Karpas-422 (cell line): ENCODE data around the gene LZTR1. TPM values are rescaled to one million over a fixed set of nuclear protein-coding genes. Genes with fewer than 3 reads are reported as not detected.
"Not testable (repeated sequence)": the region's sequence is repeated elsewhere in the genome, so short reads cannot be mapped to it uniquely, and the experiment has no call there.

Source experiments
- DNase-seq: peaks from one replicate; pipeline ENCODE4 v3.0.0-alpha.2; 2015
- H2AFZ ChIP-seq: fragments of 200-600 bp; sonication (generic); 2 replicates; pipeline ENCODE4 v1.6.1; 2014; ENCODE audit warnings: antibody characterized with exemption, low read length, mixed read lengths
- H3K27ac ChIP-seq: fragments of 200-600 bp; sonication (generic); 2 replicates; pipeline ENCODE4 v1.5.1; 2014; ENCODE audit warnings: mild to moderate bottlenecking, low read length, moderate library complexity
- H3K27me3 ChIP-seq: fragments of 200-600 bp; sonication (generic); 2 replicates; pipeline ENCODE4 v1.6.1; 2014; ENCODE audit warnings: low read length, mixed read lengths
- H3K36me3 ChIP-seq: fragments of 200-600 bp; sonication (generic); 2 replicates; pipeline ENCODE4 v1.6.1; 2014; ENCODE audit warnings: low read length, mixed read lengths; ENCODE audit not compliant: insufficient read depth
- H3K4me1 ChIP-seq: fragments of 200-600 bp; sonication (generic); 2 replicates; pipeline ENCODE4 v1.6.1; 2014; ENCODE audit warnings: mild to moderate bottlenecking, low read length, mixed read lengths
- H3K4me2 ChIP-seq: fragments of 200-600 bp; sonication (generic); 2 replicates; pipeline ENCODE4 v1.6.1; 2014; ENCODE audit warnings: low read length, low read depth, mild to moderate bottlenecking; ENCODE audit not compliant: poor library complexity, severe bottlenecking
- H3K4me3 ChIP-seq: fragments of 200-600 bp; sonication (generic); 2 replicates; pipeline ENCODE4 v1.5.1; 2014; ENCODE audit warnings: mild to moderate bottlenecking, antibody characterized with exemption, low read length, mixed read lengths
- H3K79me2 ChIP-seq: fragments of 200-600 bp; sonication (generic); 2 replicates; pipeline ENCODE4 v1.6.1; 2014; ENCODE audit warnings: mild to moderate bottlenecking, low read length, mixed read lengths
- H3K9ac ChIP-seq: fragments of 200-600 bp; sonication (generic); 2 replicates; pipeline ENCODE4 v1.6.0; 2014; ENCODE audit warnings: low read length
- H3K9me2 ChIP-seq: fragments of 200-600 bp; sonication (generic), shearing (Covaris generic); replicated peaks from 2 replicates; pipeline ENCODE4 v1.6.0; 2014; ENCODE audit warnings: mild to moderate bottlenecking, low read length, moderate library complexity; ENCODE audit not compliant: insufficient read depth
- H3K9me3 ChIP-seq: fragments of 300-700, 200-600 bp; sonication (generic); 2 replicates; pipeline ENCODE4 v1.6.1; 2014; ENCODE audit warnings: low read length, mixed read lengths
- H4K20me1 ChIP-seq: fragments of 200-600 bp; sonication (generic); 2 replicates; pipeline ENCODE4 v1.6.1; 2014; ENCODE audit warnings: mild to moderate bottlenecking, antibody characterized with exemption, low read length, low read depth; ENCODE audit not compliant: insufficient read depth
- total RNA-seq: library from RNA; depleted of rRNA; stranded (reverse); fragments of >200 nt; shearing (Covaris generic); gene quantifications from 2 replicates; pipeline ENCODE4 v1.2.3, GENCODE V29; 2014; ENCODE audit warnings: low replicate concordance

LZTR1 gene
- total RNA-seq, 1 experiment from 2014 or later = 22.4 TPM

- H3K9me2 ChIP-seq = no peaks in the 10 kb centered on the region
- H3K27ac ChIP-seq = no peak overlapping the region
- no peaks in the 10 kb centered on the region for H3K27me3 ChIP-seq
- H3K4me1 ChIP-seq = peaks cover 11% of the 10 kb centered on the region
- H3K9me3 ChIP-seq = no peaks in the 10 kb centered on the region
- H3K9ac ChIP-seq = no peak overlapping the region
- no peak overlapping the region for H2AFZ ChIP-seq
- H3K4me3 ChIP-seq = no peak overlapping the region
- peaks cover 12% of the 10 kb centered on the region for H3K36me3 ChIP-seq
- no peak for DNase-seq
- peaks cover 68% of the 10 kb centered on the region for H4K20me1 ChIP-seq
- H3K79me2 ChIP-seq = peaks cover 98% of the 10 kb centered on the region
- no peak overlapping the region for H3K4me2 ChIP-seq
Observed at GRCh38 chr22:20940186-20940651, 41.9 kb upstream of the LZTR1 start.

GRCh38 chr22:20940904-20941385 lies 41.2 kb upstream of the LZTR1 start:
- Histone ChIP-seq H3K79me2 (peaks cover 98% of the 10 kb centered on the region), H3K4me3 (no peak overlapping the region), H3K9ac (no peak overlapping the region), H2AFZ (no peak overlapping the region), H4K20me1 (peaks cover 74% of the 10 kb centered on the region), H3K27me3 (no peaks in the 10 kb centered on the region), H3K4me2 (no peak overlapping the region), H3K9me2 (no peaks in the 10 kb centered on the region), H3K9me3 (no peaks in the 10 kb centered on the region), H3K36me3 (peaks cover 17% of the 10 kb centered on the region), H3K4me1 (peaks cover 11% of the 10 kb centered on the region), H3K27ac (no peak overlapping the region)
- no peak for DNase-seq

- peaks cover 98% of the 10 kb centered on the region for H3K79me2 ChIP-seq
- not testable (repeated sequence) for H3K27ac ChIP-seq, H2AFZ ChIP-seq, DNase-seq, H3K4me1 ChIP-seq, H3K27me3 ChIP-seq, H3K9ac ChIP-seq, H3K9me3 ChIP-seq, H3K4me2 ChIP-seq, H3K4me3 ChIP-seq, H3K9me2 ChIP-seq
- H3K36me3 ChIP-seq = peaks cover 13% of the 10 kb centered on the region; the same call in 1 of the 2 replicates
- peaks cover 67% of the 10 kb centered on the region for H4K20me1 ChIP-seq
Observed at GRCh38 chr22:20942203-20942902, 39.7 kb upstream of the LZTR1 start.

- no peak for DNase-seq
- H4K20me1 ChIP-seq = peaks cover 68% of the 10 kb centered on the region
- H3K4me1 ChIP-seq = peaks cover under 1% of the 10 kb centered on the region; the same call in 1 of the 2 replicates
- no peaks in the 10 kb centered on the region for H3K9me2 ChIP-seq
- H3K9me3 ChIP-seq = no peaks in the 10 kb centered on the region
- H3K4me3 ChIP-seq = no peak overlapping the region
- no peak overlapping the region for H3K27ac ChIP-seq
- no peak overlapping the region for H3K9ac ChIP-seq
- H3K4me2 ChIP-seq = no peak overlapping the region
- H3K79me2 ChIP-seq = peaks cover 96% of the 10 kb centered on the region
- no peaks in the 10 kb centered on the region for H3K27me3 ChIP-seq
- no peak overlapping the region for H2AFZ ChIP-seq
- peaks cover 15% of the 10 kb centered on the region; the same call in 1 of the 2 replicates for H3K36me3 ChIP-seq
Observed at GRCh38 chr22:20943104-20943933, 38.8 kb upstream of the LZTR1 start.

- Histone ChIP-seq H3K9ac (no peak overlapping the region), H2AFZ (no peak overlapping the region), H3K9me3 (no peaks in the 10 kb centered on the region), H3K9me2 (no peaks in the 10 kb centered on the region), H3K4me3 (no peak overlapping the region), H3K4me2 (no peak overlapping the region), H3K27ac (no peak overlapping the region), H3K4me1 (no peaks in the 10 kb centered on the region; the same call in 1 of the 2 replicates), H3K27me3 (no peaks in the 10 kb centered on the region), H4K20me1 (peaks cover 70% of the 10 kb centered on the region), H3K36me3 (peaks cover 18% of the 10 kb centered on the region; the same call in 1 of the 2 replicates), H3K79me2 (peaks cover 96% of the 10 kb centered on the region)
- no peak for DNase-seq
Observed at GRCh38 chr22:20944042-20944441, 38.1 kb upstream of the LZTR1 start.

GRCh38 chr22:20945578-20945934 lies 36.5 kb upstream of the LZTR1 start:
- peaks cover 28% of the 10 kb centered on the region; the same call in 1 of the 2 replicates for H3K36me3 ChIP-seq
- H3K27me3 ChIP-seq = no peaks in the 10 kb centered on the region
- no peaks in the 10 kb centered on the region; the same call in 1 of the 2 replicates for H3K4me1 ChIP-seq
- H3K79me2 ChIP-seq = peaks cover 92% of the 10 kb centered on the region
- H3K4me3 ChIP-seq = no peak overlapping the region
- no peak overlapping the region for H3K9ac ChIP-seq
- H3K27ac ChIP-seq = no peak overlapping the region
- H3K9me3 ChIP-seq = no peaks in the 10 kb centered on the region
- H4K20me1 ChIP-seq = peaks cover 76% of the 10 kb centered on the region
- H2AFZ ChIP-seq = no peak overlapping the region
- H3K9me2 ChIP-seq = no peaks in the 10 kb centered on the region
- no peak for DNase-seq
- no peak overlapping the region for H3K4me2 ChIP-seq

GRCh38 chr22:20946080-20946986 lies 35.8 kb upstream of the LZTR1 start:
- DNase-seq = no peak
- H3K36me3 ChIP-seq = peaks cover 34% of the 10 kb centered on the region; the same call in 1 of the 2 replicates
- H2AFZ ChIP-seq = no peak overlapping the region
- H3K79me2 ChIP-seq = peaks cover 90% of the 10 kb centered on the region
- H4K20me1 ChIP-seq = peaks cover 76% of the 10 kb centered on the region
- H3K4me3 ChIP-seq = no peak overlapping the region
- no peaks in the 10 kb centered on the region for H3K9me3 ChIP-seq
- H3K9ac ChIP-seq = no peak overlapping the region
- no peak overlapping the region for H3K27ac ChIP-seq
- no peaks in the 10 kb centered on the region for H3K27me3 ChIP-seq
- H3K4me2 ChIP-seq = no peak overlapping the region
- no peaks in the 10 kb centered on the region; the same call in 1 of the 2 replicates for H3K4me1 ChIP-seq
- no peaks in the 10 kb centered on the region for H3K9me2 ChIP-seq
